ENCODE results near the gene GM2A.
A peak's percentile ranks its signal among the peaks of the same experiment; 100 is the strongest.

Gene GM2A

DNA sequence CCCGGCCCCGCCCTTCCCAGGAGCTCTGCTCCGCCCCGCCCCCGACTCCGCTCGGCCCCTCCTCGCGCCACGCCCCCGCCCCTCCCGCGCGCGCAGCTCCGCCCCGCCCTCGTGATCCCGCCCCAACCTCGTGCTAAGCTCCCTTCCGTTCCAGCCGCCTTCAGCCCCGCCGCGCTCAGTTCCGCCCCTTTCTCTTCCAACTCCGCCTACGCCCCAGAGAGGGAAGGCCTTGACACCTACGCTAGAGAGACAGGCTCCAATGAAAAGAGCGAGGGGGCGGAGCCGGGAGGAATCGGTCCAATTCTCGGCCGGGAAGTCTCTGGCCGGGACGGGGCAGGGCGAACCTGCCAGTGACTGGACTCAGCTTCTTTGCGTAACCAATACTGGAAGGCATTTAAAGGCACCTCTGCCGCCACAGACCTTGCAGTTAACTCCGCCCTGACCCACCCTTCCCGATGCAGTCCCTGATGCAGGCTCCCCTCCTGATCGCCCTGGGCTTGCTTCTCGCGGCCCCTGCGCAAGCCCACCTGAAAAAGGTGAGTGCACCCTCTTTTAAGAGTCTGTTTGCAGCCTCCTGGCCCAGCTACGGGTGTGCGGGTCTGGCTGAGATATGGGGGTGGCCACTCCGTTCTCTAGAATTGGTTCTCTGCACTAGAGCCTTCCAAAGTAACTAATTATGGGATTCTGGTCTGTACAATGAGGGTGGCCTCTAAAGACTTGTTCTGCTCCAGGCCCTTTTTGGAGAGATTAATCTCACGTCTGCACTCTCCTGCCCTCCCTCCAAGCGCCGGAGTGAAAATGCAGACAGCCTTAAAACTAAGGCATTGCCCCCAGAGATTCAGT lies at the start of gene GM2A:
Gene GM2A (plus strand): TSS at position 424 of the 843 bp plus-strand sequence. CDS start 32 bp downstream, at position 456.
- peak; percentile 95 to 97 for DNase-seq (ENCODE audit: low read depth in 2 of 2)

DNA sequence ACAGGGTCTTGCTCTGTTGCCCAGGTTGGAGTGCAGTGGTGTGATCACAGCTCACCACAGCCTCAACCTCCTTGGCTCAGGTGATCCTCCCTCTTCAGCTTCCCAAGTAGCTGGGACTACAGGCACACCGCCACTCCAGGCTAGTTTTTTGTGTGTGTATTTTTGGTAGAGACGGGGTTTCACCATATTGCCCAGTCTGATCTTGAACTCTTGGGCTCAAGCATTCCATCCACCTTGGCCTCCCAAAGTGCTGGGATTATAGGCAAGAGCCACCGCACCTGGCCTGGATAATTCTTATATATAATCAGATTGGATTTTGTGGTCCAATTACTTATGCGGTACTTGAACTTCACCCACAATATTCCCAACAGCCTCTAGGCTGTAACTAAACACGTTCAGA lies 48.9 kb upstream of the GM2A start:
- DNase-seq (ENCODE audit: low read depth in 2 of 2), result no peak

DNA sequence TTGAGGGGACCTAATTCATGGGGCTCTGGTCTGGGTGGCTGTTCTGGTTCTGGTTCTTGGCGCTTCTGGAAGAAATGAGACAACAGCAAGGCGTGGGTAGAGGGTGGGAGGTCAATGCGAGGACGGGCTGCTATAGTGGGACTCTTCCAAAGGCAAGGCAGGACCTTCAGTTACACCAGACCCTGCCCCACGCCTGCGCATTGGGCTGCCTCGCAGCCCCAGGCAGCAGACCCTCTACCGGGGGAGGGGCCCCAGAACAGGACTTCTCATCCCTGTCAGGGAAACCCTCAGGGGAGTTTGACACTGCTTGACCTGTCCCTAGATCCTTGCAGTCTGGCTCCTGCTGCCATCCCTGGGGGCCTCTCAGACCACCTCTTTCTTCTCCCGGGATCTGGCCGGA lies 47.6 kb upstream of the GM2A start:
- no peak for DNase-seq (ENCODE audit: low read depth in 2 of 2)

DNA sequence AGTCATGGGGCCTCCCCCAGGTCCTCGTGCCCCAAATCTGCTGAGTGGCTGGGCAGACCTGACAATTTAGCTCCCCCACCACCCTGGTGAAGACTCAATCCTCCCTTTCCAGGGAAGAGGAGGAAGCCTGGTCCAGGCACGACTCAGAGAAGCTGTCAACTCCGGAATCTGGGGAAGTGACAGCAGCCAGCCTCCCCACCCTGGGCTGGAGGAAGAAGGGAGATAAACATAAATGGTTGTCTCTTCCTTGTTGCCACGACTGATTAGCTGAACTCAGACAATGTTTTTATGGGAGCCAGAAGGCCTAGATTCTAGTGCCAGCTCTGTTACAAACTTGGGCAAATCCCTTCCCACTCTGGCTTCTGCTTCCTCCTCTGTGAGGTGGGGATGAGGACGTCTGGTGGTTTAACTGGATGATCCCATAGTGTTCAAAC lies 44.5 kb upstream of the GM2A start:
- DNase-seq (ENCODE audit: low read depth in 2 of 2), result no peak

DNA sequence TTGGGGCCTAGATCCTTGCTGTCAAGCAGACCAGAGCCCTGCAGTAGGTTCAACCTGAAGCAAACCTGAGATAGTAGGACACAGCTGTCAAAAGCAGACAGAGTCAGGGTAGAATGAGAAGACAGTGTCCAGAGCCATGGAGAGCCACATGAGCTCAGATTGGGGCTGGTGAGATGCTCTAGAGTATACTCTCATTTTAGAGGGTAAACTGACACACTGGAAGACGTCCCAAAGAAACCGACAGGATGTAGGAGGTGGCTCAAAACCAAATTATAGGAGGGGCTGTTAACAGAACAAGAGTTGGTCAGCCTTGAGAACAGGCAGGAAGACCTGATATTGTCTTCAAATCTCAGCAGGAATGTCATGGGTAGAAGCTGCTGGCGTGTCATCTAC lies 40.6 kb upstream of the GM2A start:
- no peak for DNase-seq (ENCODE audit: low read depth in 2 of 2)

DNA sequence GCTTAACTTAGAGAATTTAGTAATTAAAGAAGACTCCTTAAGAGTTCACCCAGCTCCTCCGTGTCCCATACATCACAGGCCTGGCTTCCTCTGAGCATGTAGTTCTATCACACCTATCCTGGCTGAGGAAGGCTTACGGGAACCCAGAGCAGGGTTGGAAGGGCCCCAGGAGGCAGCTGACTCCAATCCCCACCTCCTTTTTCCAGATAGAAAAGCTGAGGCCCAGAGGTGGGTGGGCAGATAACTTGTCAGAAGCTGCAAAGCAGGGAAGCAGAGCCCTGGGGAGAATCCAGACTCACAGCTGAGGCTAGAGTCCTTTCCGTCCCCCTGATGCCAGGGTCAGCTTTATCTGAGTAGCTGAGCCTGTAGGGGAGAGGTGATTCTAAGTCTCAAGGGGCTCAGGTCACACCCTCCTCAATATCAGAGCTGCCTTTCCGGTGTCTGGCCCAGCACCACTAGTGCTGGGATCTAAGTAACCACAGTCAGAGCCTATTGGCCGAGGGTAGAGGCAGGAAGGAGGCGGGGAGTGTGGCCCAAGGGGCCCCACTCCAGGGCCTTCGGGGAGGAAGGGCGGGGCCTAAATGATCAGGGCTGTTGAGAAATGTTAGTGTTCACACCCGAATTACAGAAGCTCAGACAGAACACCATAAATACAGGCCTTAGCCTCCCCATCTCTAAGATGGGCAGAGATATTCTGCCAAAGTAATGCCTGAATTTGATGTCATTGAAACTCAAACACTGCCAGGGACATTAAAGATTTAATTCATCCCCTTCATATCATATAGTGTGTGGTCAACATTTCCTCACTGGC lies 39.0 kb upstream of the GM2A start:
- DNase-seq (ENCODE audit: low read depth in 2 of 2), result peak; percentile 62 to 65

DNA sequence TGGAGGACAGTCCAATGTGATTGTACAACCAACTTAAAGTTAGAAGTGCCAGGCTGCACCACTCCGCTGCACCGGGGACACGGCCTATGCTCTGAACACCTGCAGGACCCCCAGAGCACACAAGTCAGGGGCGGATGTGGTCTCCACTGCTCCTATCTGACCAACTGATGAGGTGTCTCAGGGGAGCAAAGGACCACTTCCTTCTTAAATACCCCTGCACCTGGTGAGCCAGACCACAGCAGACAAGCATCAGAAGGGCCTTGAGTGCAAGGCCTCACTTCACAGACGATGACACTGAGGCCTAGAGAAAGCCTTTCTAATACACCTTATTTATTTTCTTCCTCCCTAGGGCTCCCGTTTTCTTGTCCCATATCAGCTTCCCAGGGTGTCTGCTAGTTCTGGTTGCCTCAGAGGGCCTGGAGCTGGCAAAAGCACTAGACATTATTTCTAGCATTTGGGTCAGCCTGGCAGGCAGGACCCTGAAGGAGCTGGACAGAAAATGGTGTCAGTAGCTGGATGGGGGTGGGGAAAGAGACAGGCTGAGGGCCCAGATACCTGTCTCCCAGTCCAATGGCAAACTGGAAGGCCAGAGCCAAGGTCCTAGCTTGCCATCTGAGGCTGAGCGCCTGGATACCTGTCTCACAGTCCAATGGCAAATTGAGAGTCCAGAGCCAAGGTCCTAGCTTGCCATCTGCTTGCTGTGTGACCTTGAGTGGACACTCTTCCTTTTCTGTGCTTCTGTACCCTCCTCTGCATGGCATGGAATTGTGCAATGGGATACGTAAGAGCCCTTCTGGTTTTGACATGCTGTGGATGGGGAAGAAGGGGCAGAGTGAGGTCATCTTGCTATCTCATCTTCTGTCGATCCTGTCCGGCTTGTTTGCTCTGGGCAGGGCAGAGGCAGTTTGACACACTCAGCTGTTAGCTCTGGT lies 38.1 kb upstream of the GM2A start:
- DNase-seq (ENCODE audit: low read depth in 2 of 2), result no peak

DNA sequence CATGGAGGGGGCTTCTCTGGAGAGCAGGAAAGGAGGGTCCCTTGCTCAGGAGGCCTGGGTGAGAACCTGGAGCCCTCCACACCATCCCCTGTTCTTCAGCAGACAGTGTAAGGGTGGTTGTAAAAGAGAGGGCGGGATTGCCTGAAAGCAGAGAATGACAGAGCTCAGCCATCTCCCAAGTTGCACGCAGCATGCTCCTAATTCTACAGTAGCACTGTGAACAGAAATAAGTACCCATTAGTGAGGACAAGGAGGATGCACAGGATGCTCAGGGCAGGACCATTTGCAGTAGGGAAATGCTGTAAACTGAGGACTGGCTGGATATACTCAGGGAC lies 37.5 kb upstream of the GM2A start:
- no peak for DNase-seq (ENCODE audit: low read depth in 2 of 2)

DNA sequence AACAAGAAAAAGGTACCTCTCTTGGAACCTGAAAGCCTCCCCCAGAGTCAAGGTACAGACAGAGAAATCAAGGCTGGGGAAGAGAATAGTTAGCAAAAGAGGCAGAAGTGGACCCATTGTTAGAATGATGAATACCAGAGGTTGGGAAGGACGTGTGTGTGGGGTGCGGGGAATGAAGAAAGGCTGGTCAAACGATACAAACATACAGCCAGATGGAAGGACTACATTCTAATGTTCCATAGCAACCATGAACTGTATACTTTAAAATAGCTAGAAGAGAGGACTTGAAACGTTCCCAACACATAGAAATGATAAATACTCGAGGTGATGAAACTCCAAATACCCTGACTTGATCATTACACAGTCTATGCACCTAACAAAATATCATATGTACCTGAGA lies 36.2 kb upstream of the GM2A start:
- no peak for DNase-seq (ENCODE audit: low read depth in 2 of 2)

DNA sequence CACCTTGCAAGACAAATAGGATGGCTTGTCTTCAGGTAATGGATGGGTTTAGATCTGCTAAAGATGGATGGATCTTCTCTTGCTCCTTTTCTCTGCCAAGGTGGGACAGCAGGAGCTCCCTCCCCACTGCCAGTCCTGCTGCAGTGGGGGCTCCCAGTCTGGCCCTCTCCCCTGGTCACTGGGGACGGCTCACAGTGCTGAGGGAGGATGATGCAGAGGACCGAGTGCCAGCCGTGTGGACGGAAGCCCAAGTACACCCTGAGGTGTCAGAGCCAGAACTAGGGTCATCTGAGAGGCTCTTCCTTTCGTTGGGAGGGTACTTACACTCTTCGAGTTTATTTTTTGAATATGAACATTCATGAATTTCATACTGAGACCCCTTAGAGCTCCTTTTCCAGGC lies 34.8 kb upstream of the GM2A start:
- no peak for DNase-seq (ENCODE audit: low read depth in 2 of 2)

DNA sequence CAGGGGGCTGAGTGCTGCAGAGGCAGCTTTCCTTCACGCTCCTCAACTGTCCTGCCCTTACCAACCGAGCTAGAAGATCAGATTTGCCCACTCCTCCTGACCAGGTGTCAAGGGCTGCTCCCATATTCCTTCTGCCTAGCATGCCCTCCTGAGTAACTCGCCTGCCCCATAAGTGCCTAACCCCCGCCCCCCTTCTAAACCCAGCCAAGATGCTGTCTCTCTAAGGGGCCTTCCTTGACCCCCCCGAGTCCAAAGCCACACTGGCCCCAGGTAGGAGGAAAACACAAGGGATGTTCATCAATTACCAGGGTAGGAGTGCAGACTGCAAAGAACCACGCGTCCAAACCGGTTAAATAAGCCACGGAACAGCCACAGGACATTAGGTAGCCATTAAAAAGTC lies 33.8 kb upstream of the GM2A start:
- no peak for DNase-seq (ENCODE audit: low read depth in 2 of 2)

DNA sequence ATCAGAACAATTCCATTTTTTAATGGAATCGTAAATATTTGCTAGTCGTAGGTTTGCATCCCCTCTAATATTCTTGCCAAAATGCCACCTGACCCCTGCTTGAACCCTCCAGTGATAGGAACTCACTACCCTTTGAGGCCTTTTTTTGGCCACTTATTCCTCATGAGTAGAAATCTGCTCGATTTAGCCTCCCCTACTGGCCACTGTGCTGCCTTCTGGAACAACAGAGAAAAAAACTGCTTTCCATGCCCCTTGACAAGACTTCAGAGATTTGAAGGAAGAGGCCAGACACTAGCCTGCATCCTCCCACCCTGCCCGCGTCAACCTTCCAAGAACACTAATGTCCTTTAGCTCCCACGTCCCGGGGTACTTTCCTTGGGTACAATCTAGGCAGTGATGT lies 33.2 kb upstream of the GM2A start:
- no peak for DNase-seq (ENCODE audit: low read depth in 2 of 2)

DNA sequence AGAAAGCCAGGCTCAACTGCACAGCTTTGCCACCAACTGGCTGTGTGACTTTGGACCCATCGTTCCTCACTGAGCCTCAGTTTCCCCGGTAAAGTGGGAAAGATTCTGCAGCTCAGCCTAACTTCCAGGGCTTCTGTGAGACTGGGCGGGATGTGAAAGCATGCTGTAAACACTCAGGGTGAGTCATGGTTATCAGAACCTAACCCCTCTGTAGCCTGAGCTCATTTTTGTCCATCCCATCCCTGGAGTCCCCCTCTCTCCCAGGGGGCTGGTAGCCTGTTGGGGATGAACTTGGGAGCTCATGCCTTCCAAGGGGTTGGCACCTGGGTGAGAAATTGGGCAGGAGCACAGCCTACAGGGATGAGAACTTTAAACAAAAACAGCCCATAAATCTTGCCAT lies 31.4 kb upstream of the GM2A start:
- DNase-seq (ENCODE audit: low read depth in 2 of 2), result no peak

DNA sequence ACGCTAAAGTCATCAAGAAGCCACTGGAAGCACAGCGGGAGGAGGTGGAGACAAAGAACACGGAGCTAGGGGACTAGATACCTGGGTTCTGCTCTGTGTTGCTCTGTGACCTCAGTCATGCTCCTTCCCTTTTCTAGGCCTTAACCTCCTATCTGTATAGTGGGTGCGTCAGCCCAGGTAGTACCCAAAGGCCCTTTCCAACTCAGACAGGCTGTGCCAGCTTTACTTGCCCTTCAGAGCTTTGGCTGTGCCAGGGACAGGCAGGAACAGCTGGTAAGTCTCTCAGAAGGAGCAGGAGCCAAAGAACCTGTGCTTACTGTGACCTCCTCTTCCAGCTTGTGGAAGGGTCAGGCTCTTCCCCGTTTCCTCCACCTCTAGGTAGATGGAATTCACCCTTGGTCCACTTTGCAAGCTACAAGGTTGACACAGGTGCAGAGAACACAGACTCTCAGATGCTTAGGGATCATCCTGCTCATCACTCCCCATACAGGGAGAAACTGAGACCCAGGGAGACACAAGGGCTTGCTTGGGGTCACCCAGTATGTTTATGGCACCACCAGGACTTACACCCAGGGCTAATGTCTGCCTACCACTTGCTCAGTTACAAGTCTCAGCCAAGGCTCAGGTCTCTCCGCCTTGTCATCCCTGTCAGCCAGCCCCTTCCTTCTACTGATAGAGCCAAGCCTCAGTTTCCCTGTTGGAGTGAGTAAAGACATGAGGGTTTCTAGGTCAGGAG lies 30.8 kb upstream of the GM2A start:
- no peak for DNase-seq (ENCODE audit: low read depth in 2 of 2)

DNA sequence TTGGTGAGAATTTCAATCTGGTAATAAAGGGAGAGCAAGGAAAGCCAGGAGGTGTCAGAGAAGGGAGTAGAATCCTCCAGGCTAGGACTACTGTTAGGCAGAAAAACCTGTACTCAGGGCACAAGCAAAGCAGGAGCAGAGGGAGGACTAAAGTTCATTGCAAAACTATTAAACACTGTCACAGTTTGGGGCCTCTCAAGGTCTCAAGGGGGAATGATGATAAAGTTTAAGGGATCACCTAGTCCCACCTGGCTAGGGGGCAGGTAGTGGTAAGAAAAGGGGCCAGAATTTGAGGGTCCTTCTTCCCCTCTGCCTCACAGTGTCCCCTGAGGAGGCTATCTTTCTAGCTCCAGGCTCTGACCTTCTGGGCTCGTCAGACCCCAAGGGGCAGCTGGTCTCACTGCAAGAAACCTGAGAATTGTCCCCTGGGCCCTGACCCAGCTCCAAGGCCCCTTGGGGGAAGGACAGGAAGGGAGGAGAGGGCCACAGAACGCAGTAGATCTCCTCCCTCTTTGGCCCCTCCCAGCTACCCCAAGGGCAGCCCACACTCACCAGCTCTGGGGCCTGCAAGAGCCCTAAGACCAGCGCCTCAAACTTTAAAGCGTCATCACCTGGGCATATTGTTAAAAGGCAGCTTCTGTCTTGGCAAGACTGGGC lies 30.1 kb upstream of the GM2A start:
- no peak for DNase-seq (ENCODE audit: low read depth in 2 of 2)

DNA sequence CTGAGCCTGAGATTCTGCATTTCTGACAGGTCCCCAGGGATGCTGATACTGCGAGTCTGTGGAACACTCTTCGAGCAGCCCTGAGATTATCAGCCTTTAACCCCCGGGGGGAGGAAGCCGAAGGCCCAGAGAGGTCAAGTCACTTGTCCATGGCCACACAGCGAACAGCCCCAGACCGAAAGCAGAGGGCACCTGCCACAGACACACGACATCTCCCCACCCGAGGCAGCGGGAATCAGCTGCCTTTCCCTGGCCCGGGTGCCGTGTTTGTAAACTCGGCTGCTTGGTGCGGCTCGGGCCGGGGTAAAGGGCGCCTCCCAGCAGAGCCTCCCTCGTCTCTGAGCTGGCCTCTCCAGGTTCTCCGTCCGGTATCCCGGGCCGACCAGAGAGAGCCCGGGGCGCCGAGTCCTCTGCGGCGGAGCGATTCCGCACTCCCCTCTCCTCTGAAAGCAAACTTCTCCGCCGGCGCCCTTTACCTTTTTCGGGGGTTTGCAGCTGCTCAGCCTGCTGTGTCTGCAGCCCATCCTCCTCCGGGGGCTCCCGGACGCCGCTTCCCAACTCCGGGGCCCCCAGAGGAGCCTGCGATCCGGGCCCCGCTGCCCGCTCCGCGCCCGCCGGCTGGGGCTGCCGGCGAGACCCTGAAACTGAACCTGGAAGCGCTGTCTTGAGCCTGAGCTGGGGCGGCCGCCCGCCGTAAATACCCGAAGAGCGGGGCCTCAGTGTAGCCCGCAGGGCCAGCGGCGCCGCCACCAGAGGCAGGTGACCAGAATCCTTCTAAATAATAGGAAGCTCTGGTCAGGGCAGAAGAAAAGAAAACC lies 29.3 kb upstream of the GM2A start, which contains the start of gene CCDC69:
Gene CCDC69 (minus strand): TSS at position 646 of the 818 bp plus-strand sequence. CDS start 122 bp downstream, at position 524.
- peak in 1 of 2 donors; percentile 31 for DNase-seq (ENCODE audit: low read depth in 2 of 2)

DNA sequence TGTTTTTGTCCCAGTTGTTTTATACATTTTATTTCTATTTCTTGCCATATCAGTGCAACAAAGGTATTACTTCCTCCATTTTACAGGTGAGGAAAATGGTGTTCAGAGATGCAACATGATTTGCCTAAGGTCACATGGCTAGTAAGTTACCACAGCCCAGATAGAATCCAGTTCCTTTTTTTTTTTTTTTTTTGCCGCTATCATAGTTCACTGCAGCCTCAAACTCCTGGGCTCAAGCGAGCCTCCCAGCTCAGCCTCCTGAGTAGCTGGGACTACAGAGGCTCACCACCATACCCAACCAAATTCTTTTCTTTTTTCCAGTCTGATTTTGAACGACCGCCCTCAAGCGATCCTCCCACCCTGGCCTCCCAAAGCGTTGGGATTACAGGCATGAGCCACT lies 28.6 kb upstream of the GM2A start:
- DNase-seq (ENCODE audit: low read depth in 2 of 2), result no peak

DNA sequence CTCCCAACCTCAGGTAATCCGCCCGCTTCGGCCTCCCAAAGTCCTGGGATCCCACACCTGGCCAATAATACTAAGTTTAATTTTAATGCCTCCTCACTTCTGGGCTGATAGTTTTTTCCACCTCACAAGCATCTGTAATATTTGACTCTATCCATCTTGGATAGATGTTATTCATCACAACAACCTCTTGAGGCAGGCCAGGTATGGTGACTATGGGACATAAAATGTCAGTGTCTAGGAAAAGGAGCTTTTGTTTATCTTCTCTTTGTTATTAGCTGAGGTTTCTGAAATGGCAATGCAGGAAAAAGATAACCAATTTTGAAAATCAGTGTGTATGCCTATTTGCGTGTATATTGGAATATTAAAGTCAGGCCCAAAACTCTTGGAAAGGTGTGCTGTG lies 27.9 kb upstream of the GM2A start:
- DNase-seq (ENCODE audit: low read depth in 2 of 2), result no peak

DNA sequence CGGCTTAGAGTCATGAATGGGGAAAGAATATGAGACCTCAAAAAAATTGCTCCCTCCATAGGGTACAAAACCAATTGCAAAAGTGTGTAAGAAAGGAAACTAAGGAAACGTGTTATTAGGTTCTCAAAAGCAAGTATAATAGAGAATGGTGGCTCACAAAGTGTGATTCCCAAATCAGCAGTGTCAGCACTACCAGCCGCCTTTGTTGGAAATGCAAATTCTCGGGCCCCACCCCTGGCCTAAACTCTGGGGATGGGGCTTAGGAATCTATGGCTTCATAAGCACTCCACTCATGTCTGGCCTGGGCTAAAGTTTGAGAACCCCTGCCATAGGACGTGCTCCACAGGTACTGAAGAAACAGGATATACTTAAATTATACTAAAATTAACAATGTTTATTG lies 27.5 kb upstream of the GM2A start:
- no peak for DNase-seq (ENCODE audit: low read depth in 2 of 2)

DNA sequence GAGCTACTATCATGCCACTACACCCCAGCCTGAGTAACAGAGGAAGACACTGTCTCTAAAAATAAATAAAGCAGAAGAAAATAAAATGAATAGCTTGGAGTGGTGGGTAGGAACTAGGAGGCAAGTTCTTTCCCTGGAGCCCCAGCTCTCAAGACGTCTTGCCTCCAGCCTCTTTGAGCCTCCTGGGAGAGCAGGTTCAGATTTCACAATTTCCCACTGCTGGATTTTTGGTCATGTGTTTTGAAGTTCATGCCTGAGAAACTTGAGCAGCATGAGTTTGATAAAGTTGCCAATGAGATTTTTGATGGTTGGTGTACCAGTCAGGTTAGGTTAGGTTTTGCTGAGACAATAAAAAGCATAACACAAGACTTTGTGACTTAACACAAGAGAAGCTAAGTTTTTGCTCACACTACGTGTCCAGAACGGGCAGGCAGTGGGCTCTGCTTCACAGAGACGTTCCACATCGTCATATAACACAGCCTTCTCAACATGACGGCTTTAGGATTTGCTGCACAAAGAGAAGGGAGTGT lies 25.0 kb upstream of the GM2A start:
- no peak for DNase-seq (ENCODE audit: low read depth in 2 of 2)

Data from stimulated activated CD8-positive, alpha-beta memory T cell treated with anti-CD3 and anti-CD28 coated beads, Interleukin-15, amount 100 ng/mL, for 4 hours (primary cell).